Measurements from ENCODE around the gene RSL1D1.

RSL1D1 gene

DNA sequence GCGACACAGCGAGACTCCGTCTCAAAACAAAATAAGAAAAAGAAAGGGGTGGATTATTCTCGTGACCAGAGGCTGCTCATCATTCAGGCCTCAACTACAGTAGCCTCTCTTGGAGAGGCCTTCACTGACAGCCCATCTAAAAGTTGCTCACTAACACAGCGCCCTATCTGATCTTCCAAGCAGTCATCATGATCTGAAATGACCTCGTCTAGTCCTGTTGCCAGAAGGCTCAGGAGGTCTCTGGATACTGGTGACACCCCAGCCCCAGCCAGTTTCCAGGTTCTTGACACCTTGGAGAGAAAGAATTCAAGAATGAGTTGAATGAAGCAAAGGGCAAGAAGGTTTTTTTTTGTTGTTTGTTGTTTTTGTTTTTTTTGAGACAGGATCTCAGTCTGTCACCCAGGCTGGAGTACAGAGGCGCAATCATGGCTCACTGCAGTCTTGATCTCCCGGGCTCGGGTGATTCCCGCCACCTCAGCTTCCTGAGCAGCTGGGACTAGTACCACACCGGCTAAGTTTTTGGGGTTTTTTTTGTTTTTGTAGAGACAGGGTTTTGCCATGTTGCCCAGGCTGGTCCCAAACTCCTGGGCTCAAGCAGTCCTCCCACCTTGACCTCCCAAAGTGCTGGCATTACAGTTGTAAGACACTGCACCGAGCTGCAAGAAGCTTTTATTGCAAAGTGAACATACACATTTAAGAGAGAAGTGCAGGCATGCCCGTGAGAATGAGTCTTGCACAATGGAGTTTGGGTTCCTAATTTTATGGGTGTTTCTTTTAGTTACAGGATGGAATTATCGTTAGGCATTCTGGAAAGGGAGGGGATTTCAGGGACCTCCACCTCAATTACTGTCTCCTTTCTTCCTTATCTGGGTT lies 51.6 kb downstream of the RSL1D1 start:
- CTCF ChIA-PET: interaction anchor here (0.7 kb wide), 1 partner anchor 402 kb away, joined by 4 read pairs; no protein-coding TSS in a partner anchor
- TF ChIP-seq CTCF (conservative IDR thresholded peaks at IDR 0.05; ENCODE audit: low read depth): no peak
- POLR2A ChIA-PET (ENCODE audit: low non-redundant PET): interaction anchor here (0.6 kb wide), 1 partner anchor 54 kb away, joined by 9 read pairs; no protein-coding TSS in a partner anchor
- DNase-seq (ENCODE audit: low spot score): no peak
- peak overlapping the region; percentile 95 for H3K27ac ChIP-seq

- DNase-seq (ENCODE audit: low spot score): no peak
- POLR2A ChIA-PET (ENCODE audit: low non-redundant PET): no interaction called here
- TF ChIP-seq CTCF (conservative IDR thresholded peaks at IDR 0.05; ENCODE audit: low read depth): no peak
- CTCF ChIA-PET: interaction anchor here (0.7 kb wide), 1 partner anchor 36 kb away, joined by 3 read pairs; no protein-coding TSS in a partner anchor
- peak overlapping the region; percentile 95 for H3K27ac ChIP-seq
Measured at GRCh38 chr16:11799017-11799381, 52.3 kb downstream of the RSL1D1 start.

DNA sequence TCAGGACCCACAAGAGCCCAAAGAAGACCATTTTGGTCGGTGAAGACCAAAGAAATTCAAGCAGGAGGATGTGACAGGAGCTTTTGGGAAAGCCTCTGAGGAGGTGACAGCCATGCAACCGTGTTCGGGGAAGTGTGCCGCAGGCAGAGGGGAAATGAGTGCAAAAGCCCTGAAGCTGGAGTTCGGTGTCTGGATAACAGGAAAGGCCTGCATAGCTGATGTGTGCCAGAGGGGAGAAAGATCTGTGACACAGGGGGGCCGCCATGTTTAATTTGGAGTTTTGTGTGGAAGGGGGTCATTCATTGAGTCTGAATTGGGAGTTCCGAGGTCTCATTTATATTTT lies 53.4 kb downstream of the RSL1D1 start:
- peak; percentile 13 for DNase-seq (ENCODE audit: low spot score)
- peak overlapping the region; percentile 95 for H3K27ac ChIP-seq
- TF ChIP-seq CTCF (conservative IDR thresholded peaks at IDR 0.05; ENCODE audit: low read depth): no peak
- POLR2A ChIA-PET (ENCODE audit: low non-redundant PET): interaction anchor here (0.6 to 1.2 kb wide), 2 partner anchors 12 to 48 kb away, joined by 4 to 5 read pairs; no protein-coding TSS in a partner anchor
- CTCF ChIA-PET: interaction anchor here (0.5 to 0.7 kb wide), 2 partner anchors 27 to 852 kb away, joined by 3 to 4 read pairs; no protein-coding TSS in a partner anchor

- ChIA-PET POLR2A (ENCODE audit: low non-redundant PET) (interaction anchor here (0.5 to 1.2 kb wide), 2 partner anchors 12 to 208 kb away, joined by 4 to 7 read pairs; no protein-coding TSS in a partner anchor), CTCF (interaction anchor here (0.5 to 1.6 kb wide), 8 partner anchors 13 to 940 kb away, joined by 3 to 11 read pairs (median 4); no protein-coding TSS in a partner anchor)
- H3K27ac ChIP-seq: peak within 1 kb of the TSS; percentile 95
- DNase-seq (ENCODE audit: low spot score): peak; percentile 96
- TF ChIP-seq CTCF (conservative IDR thresholded peaks at IDR 0.05; ENCODE audit: low read depth): peak; percentile 97
Measured at GRCh38 chr16:11797166-11797956, 54.0 kb downstream of the RSL1D1 start, which contains the start of gene ZC3H7A. Gene ZC3H7A, minus strand, starts transcription at chr16:11797258. Its CDS starts 14,904 bp downstream, at chr16:11782354.

DNA sequence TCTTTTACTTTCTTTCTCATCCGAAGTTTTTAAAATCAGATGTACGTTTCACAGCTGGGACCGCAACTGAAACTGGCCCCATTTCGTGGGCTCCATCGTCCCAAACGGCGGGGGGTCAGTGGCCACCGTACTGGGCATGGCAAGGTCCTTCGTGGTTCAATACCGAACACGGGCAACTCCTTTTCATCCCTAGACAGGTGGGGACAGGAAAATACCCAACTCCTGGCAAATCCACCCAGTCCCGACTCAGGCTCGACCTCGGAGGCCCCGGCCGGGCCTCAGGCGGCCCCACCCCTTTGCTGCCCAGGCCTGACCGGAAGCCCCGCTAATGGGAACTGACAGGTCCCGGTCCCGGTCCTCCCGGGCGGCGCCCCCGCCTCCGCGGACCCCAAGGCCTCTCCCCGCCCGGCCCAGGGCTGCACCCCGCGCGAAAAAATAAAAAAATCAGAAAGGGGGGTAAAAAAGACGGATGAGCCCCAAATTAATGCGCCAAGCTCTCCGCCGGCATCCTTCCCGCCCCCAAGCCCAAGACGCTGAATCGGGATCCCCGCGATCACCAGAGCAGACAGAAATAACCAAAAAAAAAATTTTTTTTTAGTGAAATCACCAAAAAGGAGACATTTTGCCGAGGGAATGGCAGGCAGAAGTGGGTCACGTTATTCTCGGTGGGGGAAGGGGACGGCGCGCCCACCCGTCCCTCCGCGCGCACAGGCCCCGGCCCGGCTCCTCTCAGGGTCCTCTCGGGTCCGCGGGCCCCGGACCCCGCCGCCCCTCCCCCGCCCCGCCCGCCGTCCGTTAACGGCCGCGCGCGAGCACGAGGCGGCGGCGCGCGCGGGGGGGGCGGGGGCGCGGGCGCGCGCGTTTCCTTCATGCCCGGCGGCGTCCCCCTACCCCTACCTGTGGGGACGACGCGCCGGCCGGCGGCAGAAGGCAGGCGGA lies 54.8 kb downstream of the RSL1D1 start:
- TF ChIP-seq CTCF (conservative IDR thresholded peaks at IDR 0.05; ENCODE audit: low read depth): no peak
- DNase-seq (ENCODE audit: low spot score): peak; percentile 40
- H3K27ac ChIP-seq: peak overlapping the region; percentile 95
- CTCF ChIA-PET: interaction anchor here (0.6 to 1.6 kb wide), 9 partner anchors 12 to 1249 kb away, joined by 3 to 11 read pairs (median 3); no protein-coding TSS in a partner anchor
- POLR2A ChIA-PET (ENCODE audit: low non-redundant PET): interaction anchor here (1.2 kb wide), 1 partner anchor 11 kb away, joined by 4 read pairs; no protein-coding TSS in a partner anchor

Measured in RWPE1 (cell line).